ENCODE results near the gene MYO5A. TPM values are rescaled to one million over a fixed set of nuclear protein-coding genes. Genes with fewer than 3 reads are reported as not detected.

The MYO5A gene
- total and polyA plus RNA-seq, 9 donors: 3.8 to 26.5 (median 15.1) TPM

DNA sequence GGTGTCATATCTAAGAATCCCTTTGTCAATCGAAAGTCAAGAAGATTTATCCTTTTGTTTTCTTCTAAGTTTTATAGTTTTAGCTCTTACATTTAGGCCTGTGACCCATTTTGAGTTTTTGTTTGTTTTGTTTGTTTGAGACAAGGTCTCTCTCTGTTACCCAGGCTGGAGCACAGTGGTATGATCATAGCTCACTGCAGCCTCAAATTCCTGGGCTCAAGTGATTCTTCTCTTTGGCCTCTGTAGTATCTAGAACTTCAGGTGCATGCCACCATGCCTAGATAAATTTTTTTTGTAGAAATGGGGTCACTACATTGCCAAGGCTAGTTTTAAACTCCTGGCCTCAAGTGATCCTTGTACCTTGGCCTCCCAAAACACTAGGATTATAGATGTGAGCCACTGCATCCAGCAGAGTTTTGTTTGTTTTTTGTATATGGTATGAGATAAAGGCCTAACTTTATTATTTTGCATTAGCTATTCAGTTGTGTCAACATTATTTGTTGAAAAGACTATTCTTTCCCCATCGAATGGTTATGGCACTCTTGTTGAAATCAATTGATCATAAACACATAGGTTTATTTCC, 227.3 kb downstream of the MYO5A start:
- H3K4me3 ChIP-seq: no peak overlapping the region
- no peak for TF ChIP-seq POLR2A (IDR thresholded peaks at IDR 0.05)
- no peak for TF ChIP-seq EP300 (IDR thresholded peaks at IDR 0.05)
- TF ChIP-seq, protein P1, sequence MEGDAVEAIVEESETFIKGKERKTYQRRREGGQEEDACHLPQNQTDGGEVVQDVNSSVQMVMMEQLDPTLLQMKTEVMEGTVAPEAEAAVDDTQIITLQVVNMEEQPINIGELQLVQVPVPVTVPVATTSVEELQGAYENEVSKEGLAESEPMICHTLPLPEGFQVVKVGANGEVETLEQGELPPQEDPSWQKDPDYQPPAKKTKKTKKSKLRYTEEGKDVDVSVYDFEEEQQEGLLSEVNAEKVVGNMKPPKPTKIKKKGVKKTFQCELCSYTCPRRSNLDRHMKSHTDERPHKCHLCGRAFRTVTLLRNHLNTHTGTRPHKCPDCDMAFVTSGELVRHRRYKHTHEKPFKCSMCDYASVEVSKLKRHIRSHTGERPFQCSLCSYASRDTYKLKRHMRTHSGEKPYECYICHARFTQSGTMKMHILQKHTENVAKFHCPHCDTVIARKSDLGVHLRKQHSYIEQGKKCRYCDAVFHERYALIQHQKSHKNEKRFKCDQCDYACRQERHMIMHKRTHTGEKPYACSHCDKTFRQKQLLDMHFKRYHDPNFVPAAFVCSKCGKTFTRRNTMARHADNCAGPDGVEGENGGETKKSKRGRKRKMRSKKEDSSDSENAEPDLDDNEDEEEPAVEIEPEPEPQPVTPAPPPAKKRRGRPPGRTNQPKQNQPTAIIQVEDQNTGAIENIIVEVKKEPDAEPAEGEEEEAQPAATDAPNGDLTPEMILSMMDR (IDR thresholded peaks at IDR 0.05): no peak
- intact Hi-C loops (cut with DNase I): no loop called here
- H3K9me3 ChIP-seq: no peaks in the 10 kb centered on the region
- no peak for DNase-seq
- no peaks in the 10 kb centered on the region for H3K27me3 ChIP-seq
- no peak overlapping the region for H3K27ac ChIP-seq
- H3K36me3 ChIP-seq: no peaks in the 10 kb centered on the region
- WGBS, 3 donors: 92 to 95% (median 93%) methylated on average over 2 of the region's 2 CpGs
- no peaks in the 10 kb centered on the region for H3K4me1 ChIP-seq (ENCODE audit: insufficient read depth)

GRCh38 chr15:52295421-52296001, 233.2 kb downstream of the MYO5A start, which contains the start of gene MYO5C:
Gene MYO5C (minus strand): TSS chr15:52295804. CDS start chr15:52295636, 168 bp downstream.
- no peaks in the 10 kb centered on the region for H3K36me3 ChIP-seq
- H3K4me1 ChIP-seq (ENCODE audit: insufficient read depth): peaks cover 3% of the 10 kb centered on the region
- WGBS, 3 donors: 1 to 2% (median 1%) methylated on average over 36 to 65 of the region's 65 CpGs
- H3K4me3 ChIP-seq: peak within 1 kb of the TSS; percentile 35
- TF ChIP-seq POLR2A (IDR thresholded peaks at IDR 0.05): no peak
- TF ChIP-seq, protein P1 (IDR thresholded peaks at IDR 0.05): no peak
- TF ChIP-seq EP300 (IDR thresholded peaks at IDR 0.05): no peak
- peaks cover 2% of the 10 kb centered on the region for H3K27me3 ChIP-seq
- H3K27ac ChIP-seq: no peak within 1 kb of the TSS
- no peaks in the 10 kb centered on the region for H3K9me3 ChIP-seq
- intact Hi-C loops (cut with DNase I): no loop called here
- peak in 4 of 5 donors; percentile 50 to 67 (median 53) for DNase-seq

- no peak for DNase-seq
- no peak overlapping the region for H3K27ac ChIP-seq
- peaks cover 3% of the 10 kb centered on the region for H3K4me1 ChIP-seq (ENCODE audit: insufficient read depth)
- peaks cover 2% of the 10 kb centered on the region for H3K27me3 ChIP-seq
- H3K4me3 ChIP-seq: peak overlapping the region; percentile 35
- TF ChIP-seq, protein P1 (IDR thresholded peaks at IDR 0.05): no peak
- TF ChIP-seq POLR2A (IDR thresholded peaks at IDR 0.05) (no peak), EP300 (IDR thresholded peaks at IDR 0.05) (no peak)
- intact Hi-C loops (cut with DNase I): no loop called here
- H3K9me3 ChIP-seq: no peaks in the 10 kb centered on the region
- 8 to 25% (median 10%) methylated on average over 8 to 32 of the region's 32 CpGs for WGBS, 3 donors
- no peaks in the 10 kb centered on the region for H3K36me3 ChIP-seq
Measured at GRCh38 chr15:52294881-52295420, 233.7 kb downstream of the MYO5A start.

DNA sequence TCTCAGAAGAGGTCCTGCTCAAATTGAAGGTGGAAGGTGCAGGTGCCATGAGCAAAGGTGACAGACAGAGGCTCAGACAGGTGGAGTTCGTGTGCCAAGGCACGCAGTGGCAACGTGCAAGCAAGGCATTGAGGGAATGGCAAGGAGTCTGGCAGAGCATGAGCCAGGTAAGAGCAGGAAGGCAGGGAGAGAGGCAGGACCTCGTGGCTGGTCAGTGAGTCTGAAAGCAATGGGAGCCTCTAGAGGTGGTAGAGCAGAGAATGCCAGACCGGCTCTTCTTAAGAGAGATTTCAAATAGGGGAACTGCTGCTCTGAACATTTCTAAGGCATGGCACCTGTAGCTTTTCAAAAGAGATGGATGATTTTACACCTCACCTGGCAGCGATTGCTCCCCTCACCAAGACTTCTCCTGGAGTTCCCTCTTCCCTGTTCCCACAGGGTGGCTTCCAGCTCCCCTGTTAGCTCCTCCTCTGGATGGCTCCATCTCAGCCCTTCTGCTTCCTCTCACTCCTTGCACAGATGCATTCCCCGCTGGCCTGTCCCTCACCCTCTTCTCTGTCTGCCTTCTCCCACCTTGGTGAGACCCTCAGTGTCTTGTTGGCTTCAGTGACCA, 235.8 kb downstream of the MYO5A start:
- no peaks in the 10 kb centered on the region for H3K36me3 ChIP-seq
- peaks cover 3% of the 10 kb centered on the region for H3K4me1 ChIP-seq (ENCODE audit: insufficient read depth)
- H3K27ac ChIP-seq: no peak overlapping the region
- peaks cover 2% of the 10 kb centered on the region for H3K27me3 ChIP-seq
- TF ChIP-seq EP300 (IDR thresholded peaks at IDR 0.05) (no peak), POLR2A (IDR thresholded peaks at IDR 0.05) (no peak)
- TF ChIP-seq, protein P1 (IDR thresholded peaks at IDR 0.05): no peak
- DNase-seq: no peak
- WGBS, 3 donors: 77 to 84% (median 80%) methylated on average over 7 of the region's 7 CpGs
- H3K9me3 ChIP-seq: no peaks in the 10 kb centered on the region
- intact Hi-C loops (cut with DNase I): no loop called here
- no peak overlapping the region for H3K4me3 ChIP-seq
